Breast epithelium (tissue), 4 donors: Measurements from ENCODE around the gene ATN1. TPM values are rescaled to one million over a fixed set of nuclear protein-coding genes. Genes with fewer than 3 reads are reported as not detected.
"Not testable (repeated sequence)": the region's sequence is repeated elsewhere in the genome, so short reads cannot be mapped to it uniquely, and the experiment has no call there.

Source experiments
- DNase-seq, 2 donors: peaks; one replicate each; pipeline ENCODE4 v3.0.0-alpha.2; 2019; ENCODE audit warnings: low spot score in 2 of 2
- H3K27ac ChIP-seq, 2 donors: fragments of 200-600 bp; sonication (generic) in 1 of 2; one replicate each; pipeline ENCODE4 v1.5.1; 2016 to 2019; ENCODE audit warnings: mild to moderate bottlenecking in 1 of 2
- H3K27me3 ChIP-seq, 2 donors: fragments of 200-600 bp; sonication (generic) in 1 of 2; one replicate each; pipeline versions ENCODE4 v1.5.1 to v1.6.0; 2017 to 2019; ENCODE audit warnings: control low read depth in 1 of 2, mild to moderate bottlenecking in 1 of 2
- H3K36me3 ChIP-seq: fragments of 200-600 bp; one replicate; pipeline ENCODE4 v1.5.1; 2019
- H3K4me1 ChIP-seq, 2 donors: fragments of 200-600 bp; sonication (generic); one replicate each; pipeline ENCODE4 v1.5.1; 2016 to 2019; ENCODE audit warnings: control low read depth in 1 of 2
- H3K4me3 ChIP-seq, 3 donors: fragments of 200-600 bp; sonication (generic); 1 replicate in 2 of 3; 2 replicates in 1 of 3; pipeline ENCODE4 v1.5.1; 2016 to 2019; ENCODE audit warnings: mild to moderate bottlenecking in 3 of 3, moderate library complexity in 2 of 3
- H3K9me3 ChIP-seq, 2 donors: fragments of 200-600 bp; sonication (generic) in 1 of 2; one replicate each; pipeline ENCODE4 v1.5.1; 2016 to 2019; ENCODE audit warnings: control low read depth in 1 of 2
- CTCF ChIP-seq, 3 donors: fragments of 450-650 bp; IDR thresholded peaks; one replicate each; pipeline ENCODE4 v1.5.1; 2016 to 2017; ENCODE audit warnings: antibody characterized with exemption in 3 of 3, mild to moderate bottlenecking in 3 of 3, moderate library complexity in 3 of 3
- POLR2A ChIP-seq: fragments of 450-650 bp; IDR thresholded peaks from one replicate; pipeline ENCODE4 v1.6.1; 2016; ENCODE audit warnings: antibody characterized with exemption, mild to moderate bottlenecking, moderate library complexity
- POLR2AphosphoS5 ChIP-seq, 3 donors: sonication (generic); formaldehyde crosslinking; IDR thresholded peaks; one replicate each; pipeline ENCODE4 v1.6.1; 2017; ENCODE audit warnings: antibody characterized with exemption in 3 of 3
- intact Hi-C: fragments of 100-400 bp; cut with DNase I; formaldehyde crosslinking; loops from one replicate; pipeline ENCODE4 v1.15.1; 2023; ENCODE audit warnings: low total_unique reads
- total RNA-seq, 3 donors: library from RNA; depleted of rRNA; stranded (reverse); fragments of >200 nt; gene quantifications; one replicate each; pipeline ENCODE4 v1.1.0, GENCODE V29; 2016

Gene ATN1
- 10 to 100 TPM; 57.9 to 96.4 (median 59.7) TPM for total RNA-seq

- peak; percentile 77 to 80 for DNase-seq
- peak within 1 kb of the TSS; percentile 99 for H3K27ac ChIP-seq
- H3K4me1 ChIP-seq: peaks cover 11 to 36% of the 10 kb centered on the region in 2 donors
- peak within 1 kb of the TSS; percentile 94 to 96 (median 95) for H3K4me3 ChIP-seq
- intact Hi-C loops: no loop called here
- H3K36me3 ChIP-seq: no peaks in the 10 kb centered on the region
- peak; percentile 68 to 86 (median 74) for TF ChIP-seq POLR2AphosphoS5 (IDR thresholded peaks at IDR 0.05)
- peak; percentile 30 for TF ChIP-seq POLR2A
- TF ChIP-seq CTCF (IDR thresholded peaks at IDR 0.05): peak in 1 of 3 donors; percentile 13
- H3K9me3 ChIP-seq: no peaks in the 10 kb centered on the region
- no peaks in the 10 kb centered on the region for H3K27me3 ChIP-seq
Measured at GRCh38 chr12:6927379-6928021, at the start of gene ATN1. Gene ATN1 (plus strand): TSS chr12:6927959. CDS start chr12:6934002, 6,043 bp downstream.

- H3K4me3 ChIP-seq, DNase-seq, H3K27me3 ChIP-seq, intact Hi-C loops, H3K36me3 ChIP-seq, H3K27ac ChIP-seq, H3K4me1 ChIP-seq, H3K9me3 ChIP-seq: not testable (repeated sequence)
Measured at GRCh38 chr12:6879824-6880223, 47.9 kb upstream of the ATN1 start.

GRCh38 chr12:6883252-6883651 is 44.5 kb upstream of the ATN1 start:
- no peak for TF ChIP-seq CTCF (IDR thresholded peaks at IDR 0.05)
- intact Hi-C loops: no loop called here
- DNase-seq: no peak

GRCh38 chr12:6883683-6884082 is 44.1 kb upstream of the ATN1 start:
- no peak for DNase-seq
- H3K36me3 ChIP-seq: no peaks in the 10 kb centered on the region
- no peak overlapping the region for H3K27ac ChIP-seq
- no peak overlapping the region for H3K4me3 ChIP-seq
- H3K4me1 ChIP-seq: no peaks in the 10 kb centered on the region
- TF ChIP-seq POLR2A (no peak), POLR2AphosphoS5 (IDR thresholded peaks at IDR 0.05) (no peak), CTCF (IDR thresholded peaks at IDR 0.05) (no peak)
- intact Hi-C loops: no loop called here
- no peaks in the 10 kb centered on the region for H3K27me3 ChIP-seq
- H3K9me3 ChIP-seq: no peaks in the 10 kb centered on the region

More at GRCh38 chr12:6883252-6883651, 44.5 kb upstream of the ATN1 start:
- H3K27ac ChIP-seq: no peak overlapping the region
- H3K36me3 ChIP-seq: no peaks in the 10 kb centered on the region
- no peaks in the 10 kb centered on the region for H3K9me3 ChIP-seq
- no peaks in the 10 kb centered on the region for H3K27me3 ChIP-seq
- no peaks in the 10 kb centered on the region for H3K4me1 ChIP-seq
- no peak overlapping the region for H3K4me3 ChIP-seq

GRCh38 chr12:6884539-6884938 is 43.2 kb upstream of the ATN1 start:
- intact Hi-C loops: no loop called here
- H3K27ac ChIP-seq: no peak overlapping the region
- no peak for DNase-seq

GRCh38 chr12:6886206-6886999 is 41.4 kb upstream of the ATN1 start:
- DNase-seq, H3K27me3 ChIP-seq, H3K9me3 ChIP-seq, H3K27ac ChIP-seq, H3K4me3 ChIP-seq, intact Hi-C loops, H3K36me3 ChIP-seq, H3K4me1 ChIP-seq: not testable (repeated sequence)

More at GRCh38 chr12:6884539-6884938, 43.2 kb upstream of the ATN1 start:
- Histone ChIP-seq H3K27me3 (no peaks in the 10 kb centered on the region), H3K9me3 (no peaks in the 10 kb centered on the region), H3K4me3 (no peak overlapping the region), H3K4me1 (no peaks in the 10 kb centered on the region), H3K36me3 (no peaks in the 10 kb centered on the region)
- no peak for TF ChIP-seq POLR2AphosphoS5 (IDR thresholded peaks at IDR 0.05)
- no peak for TF ChIP-seq CTCF (IDR thresholded peaks at IDR 0.05)
- no peak for TF ChIP-seq POLR2A
